ENCODE data around the gene PEX5. TPM values are rescaled to one million over a fixed set of nuclear protein-coding genes. Genes with fewer than 3 reads are reported as not detected.

PEX5 gene
- total and polyA plus RNA-seq, 2 donors, result 31.6 to 40.8 TPM

GRCh38 chr12:7156259-7157197, 33.0 kb upstream of the PEX5 start:
- no peak overlapping the region for H3K27ac ChIP-seq (ENCODE audit: low read depth in 1 of 2, low read length in 1 of 2)
- peaks cover 0 to 5% of the 10 kb centered on the region in 2 donors for H3K9me3 ChIP-seq (ENCODE audit: control insufficient read depth in 2 of 2, insufficient read depth in 1 of 2, low read length in 1 of 2)
- DNase-seq (ENCODE audit: low read depth in 6 of 9, low spot score in 9 of 9), result no peak
- WGBS, result 88% methylated on average over 24 of the region's 24 CpGs
- no peaks in the 10 kb centered on the region for H3K4me1 ChIP-seq (ENCODE audit: control insufficient read depth in 2 of 2, insufficient read depth in 2 of 2, low read length in 2 of 2)
- no peak overlapping the region for H3K4me3 ChIP-seq (ENCODE audit: low read length in 2 of 2)
- no peaks in the 10 kb centered on the region for H3K27me3 ChIP-seq (ENCODE audit: control insufficient read depth in 2 of 2, insufficient read depth in 1 of 2, low read length in 1 of 2)
- peaks cover 0 to 16% of the 10 kb centered on the region in 2 donors for H3K36me3 ChIP-seq (ENCODE audit: control insufficient read depth in 2 of 2, insufficient read depth in 2 of 2, low read length in 1 of 2)

- H3K9me3 ChIP-seq (ENCODE audit: control insufficient read depth in 2 of 2, insufficient read depth in 1 of 2, low read length in 1 of 2), result peaks cover 0 to 5% of the 10 kb centered on the region in 2 donors
- DNase-seq (ENCODE audit: low read depth in 6 of 9, low spot score in 9 of 9), result no peak
- no peak overlapping the region for H3K4me3 ChIP-seq (ENCODE audit: low read length in 2 of 2)
- peaks cover 0 to 16% of the 10 kb centered on the region in 2 donors for H3K36me3 ChIP-seq (ENCODE audit: control insufficient read depth in 2 of 2, insufficient read depth in 2 of 2, low read length in 1 of 2)
- no peak overlapping the region for H3K27ac ChIP-seq (ENCODE audit: low read depth in 1 of 2, low read length in 1 of 2)
- peaks cover 0 to 2% of the 10 kb centered on the region in 2 donors for H3K4me1 ChIP-seq (ENCODE audit: control insufficient read depth in 2 of 2, insufficient read depth in 2 of 2, low read length in 2 of 2)
- H3K27me3 ChIP-seq (ENCODE audit: control insufficient read depth in 2 of 2, insufficient read depth in 1 of 2, low read length in 1 of 2), result peaks cover 0 to 2% of the 10 kb centered on the region in 2 donors
- 98% methylated on average over 17 of the region's 17 CpGs for WGBS
Observed at GRCh38 chr12:7157391-7157790, 32.1 kb upstream of the PEX5 start.

- H3K4me1 ChIP-seq (ENCODE audit: control insufficient read depth in 2 of 2, insufficient read depth in 2 of 2, low read length in 2 of 2), result peaks cover 0 to 4% of the 10 kb centered on the region in 2 donors
- no peak overlapping the region for H3K27ac ChIP-seq (ENCODE audit: low read depth in 1 of 2, low read length in 1 of 2)
- DNase-seq (ENCODE audit: low read depth in 6 of 9, low spot score in 9 of 9), result no peak
- peaks cover 0 to 5% of the 10 kb centered on the region in 2 donors for H3K9me3 ChIP-seq (ENCODE audit: control insufficient read depth in 2 of 2, insufficient read depth in 1 of 2, low read length in 1 of 2)
- no peak overlapping the region for H3K4me3 ChIP-seq (ENCODE audit: low read length in 2 of 2)
- peaks cover 0 to 10% of the 10 kb centered on the region in 2 donors for H3K36me3 ChIP-seq (ENCODE audit: control insufficient read depth in 2 of 2, insufficient read depth in 2 of 2, low read length in 1 of 2)
- 84% methylated on average over 10 of the region's 10 CpGs for WGBS
- H3K27me3 ChIP-seq (ENCODE audit: control insufficient read depth in 2 of 2, insufficient read depth in 1 of 2, low read length in 1 of 2), result peaks cover 0 to 12% of the 10 kb centered on the region in 2 donors
Observed at GRCh38 chr12:7158781-7159609, 30.5 kb upstream of the PEX5 start.

GRCh38 chr12:7160183-7160582, 29.3 kb upstream of the PEX5 start:
- Histone ChIP-seq H3K9me3 (ENCODE audit: control insufficient read depth in 2 of 2, insufficient read depth in 1 of 2, low read length in 1 of 2) (peaks cover 0 to 5% of the 10 kb centered on the region in 2 donors), H3K27me3 (ENCODE audit: control insufficient read depth in 2 of 2, insufficient read depth in 1 of 2, low read length in 1 of 2) (peaks cover 0 to 12% of the 10 kb centered on the region in 2 donors), H3K27ac (ENCODE audit: low read depth in 1 of 2, low read length in 1 of 2) (no peak overlapping the region), H3K4me3 (ENCODE audit: low read length in 2 of 2) (no peak overlapping the region), H3K36me3 (ENCODE audit: control insufficient read depth in 2 of 2, insufficient read depth in 2 of 2, low read length in 1 of 2) (peaks cover 0 to 10% of the 10 kb centered on the region in 2 donors), H3K4me1 (ENCODE audit: control insufficient read depth in 2 of 2, insufficient read depth in 2 of 2, low read length in 2 of 2) (peaks cover 0 to 4% of the 10 kb centered on the region in 2 donors)
- no peak for DNase-seq (ENCODE audit: low read depth in 6 of 9, low spot score in 9 of 9)
- WGBS, result 76% methylated on average over 7 of the region's 7 CpGs

- Histone ChIP-seq H3K4me3 (ENCODE audit: low read length in 2 of 2) (no peak overlapping the region), H3K27ac (ENCODE audit: low read depth in 1 of 2, low read length in 1 of 2) (no peak overlapping the region), H3K36me3 (ENCODE audit: control insufficient read depth in 2 of 2, insufficient read depth in 2 of 2, low read length in 1 of 2) (peaks cover 0 to 6% of the 10 kb centered on the region in 2 donors), H3K27me3 (ENCODE audit: control insufficient read depth in 2 of 2, insufficient read depth in 1 of 2, low read length in 1 of 2) (peaks cover 0 to 12% of the 10 kb centered on the region in 2 donors), H3K9me3 (ENCODE audit: control insufficient read depth in 2 of 2, insufficient read depth in 1 of 2, low read length in 1 of 2) (peaks cover 0 to 5% of the 10 kb centered on the region in 2 donors), H3K4me1 (ENCODE audit: control insufficient read depth in 2 of 2, insufficient read depth in 2 of 2, low read length in 2 of 2) (peaks cover 0 to 4% of the 10 kb centered on the region in 2 donors)
- 93% methylated on average over 4 of the region's 4 CpGs for WGBS
- no peak for DNase-seq (ENCODE audit: low read depth in 6 of 9, low spot score in 9 of 9)
Observed at GRCh38 chr12:7161327-7161726, 28.2 kb upstream of the PEX5 start.

GRCh38 chr12:7161811-7162210, 27.7 kb upstream of the PEX5 start:
- H3K27ac ChIP-seq (ENCODE audit: low read depth in 1 of 2, low read length in 1 of 2), result no peak overlapping the region
- peaks cover 0 to 2% of the 10 kb centered on the region in 2 donors for H3K36me3 ChIP-seq (ENCODE audit: control insufficient read depth in 2 of 2, insufficient read depth in 2 of 2, low read length in 1 of 2)
- 95% methylated on average over 5 of the region's 5 CpGs for WGBS
- H3K9me3 ChIP-seq (ENCODE audit: control insufficient read depth in 2 of 2, insufficient read depth in 1 of 2, low read length in 1 of 2), result peaks cover 0 to 5% of the 10 kb centered on the region in 2 donors
- peaks cover 0 to 12% of the 10 kb centered on the region in 2 donors for H3K27me3 ChIP-seq (ENCODE audit: control insufficient read depth in 2 of 2, insufficient read depth in 1 of 2, low read length in 1 of 2)
- peaks cover 0 to 4% of the 10 kb centered on the region in 2 donors for H3K4me1 ChIP-seq (ENCODE audit: control insufficient read depth in 2 of 2, insufficient read depth in 2 of 2, low read length in 2 of 2)
- DNase-seq (ENCODE audit: low read depth in 6 of 9, low spot score in 9 of 9), result no peak
- H3K4me3 ChIP-seq (ENCODE audit: low read length in 2 of 2), result no peak overlapping the region

- peak in 6 of 9 donors; percentile 14 to 51 (median 26) for DNase-seq (ENCODE audit: low read depth in 6 of 9, low spot score in 9 of 9)
- Histone ChIP-seq H3K4me1 (ENCODE audit: control insufficient read depth in 2 of 2, insufficient read depth in 2 of 2, low read length in 2 of 2) (peaks cover 0 to 4% of the 10 kb centered on the region in 2 donors), H3K9me3 (ENCODE audit: control insufficient read depth in 2 of 2, insufficient read depth in 1 of 2, low read length in 1 of 2) (peaks cover 0 to 5% of the 10 kb centered on the region in 2 donors), H3K27me3 (ENCODE audit: control insufficient read depth in 2 of 2, insufficient read depth in 1 of 2, low read length in 1 of 2) (peaks cover 0 to 12% of the 10 kb centered on the region in 2 donors), H3K4me3 (ENCODE audit: low read length in 2 of 2) (no peak overlapping the region), H3K27ac (ENCODE audit: low read depth in 1 of 2, low read length in 1 of 2) (no peak overlapping the region), H3K36me3 (ENCODE audit: control insufficient read depth in 2 of 2, insufficient read depth in 2 of 2, low read length in 1 of 2) (no peaks in the 10 kb centered on the region)
- 4% methylated on average over 19 of the region's 19 CpGs for WGBS
Observed at GRCh38 chr12:7162691-7163114, 26.8 kb upstream of the PEX5 start.

GRCh38 chr12:7169951-7170350, 19.5 kb upstream of the PEX5 start:
- Histone ChIP-seq H3K4me1 (ENCODE audit: control insufficient read depth in 2 of 2, insufficient read depth in 2 of 2, low read length in 2 of 2) (no peaks in the 10 kb centered on the region), H3K4me3 (ENCODE audit: low read length in 2 of 2) (no peak overlapping the region), H3K36me3 (ENCODE audit: control insufficient read depth in 2 of 2, insufficient read depth in 2 of 2, low read length in 1 of 2) (no peaks in the 10 kb centered on the region), H3K9me3 (ENCODE audit: control insufficient read depth in 2 of 2, insufficient read depth in 1 of 2, low read length in 1 of 2) (peaks cover 1 to 20% of the 10 kb centered on the region in 2 donors), H3K27me3 (ENCODE audit: control insufficient read depth in 2 of 2, insufficient read depth in 1 of 2, low read length in 1 of 2) (no peaks in the 10 kb centered on the region), H3K27ac (ENCODE audit: low read depth in 1 of 2, low read length in 1 of 2) (no peak overlapping the region)
- DNase-seq (ENCODE audit: low read depth in 6 of 9, low spot score in 9 of 9), result no peak
